Panc1 (cell line): ENCODE results near the gene HCN3. TPM values are rescaled to one million over a fixed set of nuclear protein-coding genes. Genes with fewer than 3 reads are reported as not detected.

Experiments
- ATAC-seq: fragments of 200-7000 bp; cut with Tn5 transposase; 2 replicates; pipeline ENCODE4 v1.9.1; 2020; ENCODE audit warnings: mild to moderate bottlenecking, moderate library complexity
- BruUV-seq: library from RNA; stranded (reverse); fragments of 400-500 nt; replicated peaks from 2 replicates; lab custom pipeline; 2021; lab: Mats Ljungman, UMichigan
- CTCF ChIA-PET: fragments of 300-600 bp; sonication (Branson Sonifier 250); formaldehyde crosslinking; loops from one replicate; lab custom pipeline; 2022; ENCODE audit warnings: antibody characterized with exemption; lab: Charles Lee
- POLR2A ChIA-PET: fragments of 300-600 bp; sonication (Branson Sonifier 250); formaldehyde crosslinking; loops from one replicate; lab custom pipeline; 2022; ENCODE audit warnings: antibody characterized with exemption; lab: Charles Lee
- DNase-seq: peaks from one replicate; pipeline ENCODE4 v3.0.0-alpha.2; 2010; ENCODE audit warnings: low read depth, low spot score
- H3K27ac ChIP-seq: 2 replicates; pipeline ENCODE4 v1.5.1; 2011; ENCODE audit warnings: mild to moderate bottlenecking, low read length, inconsistent platforms
- H3K27me3 ChIP-seq: fragments of 200-500 bp; sonication (Bioruptor generic); 2 replicates; pipeline ENCODE4 v1.6.0; 2014; ENCODE audit warnings: low read length, inconsistent platforms; ENCODE audit not compliant: control insufficient read depth, insufficient read depth
- H3K36me3 ChIP-seq: fragments of 200-500 bp; sonication (Bioruptor generic); 2 replicates; pipeline ENCODE4 v1.5.1; 2014; ENCODE audit warnings: inconsistent platforms, mild to moderate bottlenecking, low read length, moderate library complexity; ENCODE audit not compliant: control insufficient read depth, insufficient read depth
- H3K4me1 ChIP-seq: 2 replicates; pipeline ENCODE4 v1.5.1; 2011; ENCODE audit warnings: inconsistent platforms, mild to moderate bottlenecking, low read length, moderate library complexity; ENCODE audit not compliant: control insufficient read depth, insufficient read depth
- H3K4me3 ChIP-seq, 2 experiments: 2 replicates each; pipeline ENCODE4 v1.5.1; 2011 to 2012; ENCODE audit warnings: low read depth in 2 of 2, low read length in 2 of 2, mild to moderate bottlenecking in 2 of 2, inconsistent platforms in 1 of 2, moderate library complexity in 1 of 2
- H3K9me3 ChIP-seq: fragments of 200-500 bp; sonication (Bioruptor generic); 2 replicates; pipeline ENCODE4 v1.5.1; 2014; ENCODE audit warnings: low read depth, mild to moderate bottlenecking, inconsistent platforms, low read length, moderate library complexity; ENCODE audit not compliant: control insufficient read depth, insufficient read depth
- CTCF ChIP-seq: fragments of 450-650 bp; IDR thresholded peaks from 2 replicates; pipeline ENCODE4 v1.5.1; 2017; ENCODE audit warnings: mild to moderate bottlenecking
- POLR2AphosphoS5 ChIP-seq: IDR thresholded peaks from 2 replicates; pipeline ENCODE4 v1.6.1; 2012; ENCODE audit warnings: mild to moderate bottlenecking, low read depth, low read length, moderate library complexity
- REST ChIP-seq, 2 experiments: IDR thresholded peaks; 2 replicates each; pipeline ENCODE4 v1.6.1; 2011 to 2012; ENCODE audit warnings: low read depth in 2 of 2, control low read depth in 1 of 2, low read length in 1 of 2, mild to moderate bottlenecking in 1 of 2, moderate library complexity in 1 of 2; ENCODE audit not compliant: insufficient read depth in 1 of 2
- SIN3A ChIP-seq: IDR thresholded peaks from 2 replicates; pipeline ENCODE4 v1.6.1; 2012; ENCODE audit warnings: low read depth, mild to moderate bottlenecking, low read length, moderate library complexity, borderline replicate concordance; ENCODE audit not compliant: insufficient read depth
- TCF7L2 ChIP-seq: IDR thresholded peaks from 2 replicates; pipeline ENCODE4 v1.6.1; 2011; ENCODE audit warnings: mild to moderate bottlenecking, low read depth, low read length, inconsistent platforms
- in situ Hi-C: cut with HindIII; loops from 2 replicates; pipeline ENCODE4 v1.10.0; 2016; ENCODE audit warnings: low sequenced_read_pairs, low pct_unique_long_range_greater_than_20kb
- intact Hi-C: fragments of 100-400 bp; cut with micrococcal nuclease; formaldehyde crosslinking; loops from one replicate; pipeline ENCODE4 v1.10.0; 2022; ENCODE audit not compliant: unreplicated experiment
- total RNA-seq: library from RNA; stranded (reverse); gene quantifications from one replicate; pipeline ENCODE4 v1.2.1, GENCODE V29; 2021; ENCODE audit not compliant: unreplicated experiment

HCN3 gene
- total RNA-seq, 1 experiment from 2014 or later: 7.8 TPM

- Histone ChIP-seq H3K27ac (peak overlapping the region; percentile 97), H3K9me3 (no peaks in the 10 kb centered on the region), H3K4me3 (peak overlapping the region; percentile 99), H3K27me3 (no peaks in the 10 kb centered on the region), H3K4me1 (peaks cover 9% of the 10 kb centered on the region; the same call in 1 of the 2 replicates), H3K36me3 (peaks cover 7% of the 10 kb centered on the region; the same call in 1 of the 2 replicates)
- in situ Hi-C loops (no loop called here), intact Hi-C loops (no loop called here)
- TF ChIP-seq POLR2AphosphoS5 (no peak), TCF7L2 (no peak), CTCF (no peak), REST (IDR thresholded peaks at IDR 0.05; ENCODE audit: insufficient read depth in 1 of 2, low read depth in 2 of 2, low read length in 1 of 2) (no peak), SIN3A (no peak)
- ATAC-seq (no peak), DNase-seq (no peak)
- BruUV-seq: no TSS peak
- ChIA-PET CTCF (no interaction called here), POLR2A (interaction anchor here (0.6 kb wide), 1 partner anchor 339 kb away, joined by 4 read pairs; no protein-coding TSS in a partner anchor)
Measured at GRCh38 chr1:155309423-155310021, 32.3 kb downstream of the HCN3 start.

GRCh38 chr1:155313261-155313660 lies 36.0 kb downstream of the HCN3 start:
- Histone ChIP-seq H3K9me3 (no peaks in the 10 kb centered on the region), H3K27ac (no peak overlapping the region), H3K27me3 (no peaks in the 10 kb centered on the region), H3K4me1 (peaks cover 7% of the 10 kb centered on the region; the same call in 1 of the 2 replicates), H3K4me3 (no peak overlapping the region), H3K36me3 (peaks cover 7% of the 10 kb centered on the region; the same call in 1 of the 2 replicates)
- no TSS peak for BruUV-seq
- DNase-seq: no peak
- TF ChIP-seq SIN3A: no peak
- no peak for TF ChIP-seq REST (IDR thresholded peaks at IDR 0.05; ENCODE audit: insufficient read depth in 1 of 2, low read depth in 2 of 2, low read length in 1 of 2)
- no peak for TF ChIP-seq TCF7L2
- no peak for TF ChIP-seq POLR2AphosphoS5
- TF ChIP-seq CTCF: no peak
- CTCF ChIA-PET: no interaction called here
- no peak for ATAC-seq
- POLR2A ChIA-PET: interaction anchor here (0.6 kb wide), 1 partner anchor 14 kb away, joined by 5 read pairs; no protein-coding TSS in a partner anchor
- in situ Hi-C loops: no loop called here
- intact Hi-C loops: loop anchor here (2.0 kb wide), 1 partner anchor 30 kb away; no protein-coding TSS in a partner anchor
